ENCODE results near the gene TBX6.
"Not testable (repeated sequence)": the region's sequence is repeated elsewhere in the genome, so short reads cannot be mapped to it uniquely, and the experiment has no call there.

The TBX6 gene, protein sequence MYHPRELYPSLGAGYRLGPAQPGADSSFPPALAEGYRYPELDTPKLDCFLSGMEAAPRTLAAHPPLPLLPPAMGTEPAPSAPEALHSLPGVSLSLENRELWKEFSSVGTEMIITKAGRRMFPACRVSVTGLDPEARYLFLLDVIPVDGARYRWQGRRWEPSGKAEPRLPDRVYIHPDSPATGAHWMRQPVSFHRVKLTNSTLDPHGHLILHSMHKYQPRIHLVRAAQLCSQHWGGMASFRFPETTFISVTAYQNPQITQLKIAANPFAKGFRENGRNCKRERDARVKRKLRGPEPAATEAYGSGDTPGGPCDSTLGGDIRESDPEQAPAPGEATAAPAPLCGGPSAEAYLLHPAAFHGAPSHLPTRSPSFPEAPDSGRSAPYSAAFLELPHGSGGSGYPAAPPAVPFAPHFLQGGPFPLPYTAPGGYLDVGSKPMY

DNA sequence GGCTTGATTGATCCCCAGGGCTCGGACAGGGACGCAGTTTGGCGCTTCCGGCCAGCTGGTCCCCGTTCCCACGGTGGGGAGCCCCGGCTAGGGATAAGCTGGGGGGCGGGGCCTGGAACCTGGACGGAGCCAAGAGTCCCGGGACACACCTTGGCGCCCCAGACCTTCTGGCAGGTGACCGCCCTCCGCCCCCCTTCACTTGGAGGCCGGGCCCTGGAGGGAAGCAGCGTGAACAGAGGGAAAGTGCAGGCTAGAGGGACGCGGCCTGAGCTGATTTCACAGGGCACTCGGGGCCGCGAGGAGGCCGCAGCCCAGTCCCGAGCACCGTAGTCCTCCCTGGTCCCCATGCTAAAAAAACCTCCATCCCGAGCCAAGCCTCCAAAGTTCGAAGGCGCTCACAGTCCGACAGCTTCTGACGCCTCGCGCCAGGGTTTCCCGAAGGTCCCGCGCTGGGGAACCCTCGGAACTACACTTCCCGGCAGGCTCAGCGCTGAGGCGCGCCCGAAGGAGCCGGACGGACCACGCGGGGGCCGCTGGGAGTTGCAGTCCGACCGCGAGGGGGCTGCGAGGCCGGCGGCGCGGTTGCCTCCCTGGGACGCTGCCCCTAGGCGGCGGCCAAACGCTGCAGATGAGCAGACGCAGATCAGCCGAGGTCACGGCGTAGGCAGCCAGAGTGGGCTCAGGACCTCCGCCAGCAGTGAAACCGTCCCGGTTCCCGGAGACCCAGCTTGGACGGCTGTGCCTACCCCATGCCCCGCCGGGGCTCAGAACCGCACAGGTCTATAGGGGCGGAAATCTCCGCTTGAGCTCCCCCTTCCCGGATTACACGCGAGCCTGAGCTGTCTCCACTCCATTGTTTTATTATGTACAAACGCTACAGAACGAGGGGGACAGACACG lies at the start of gene TBX6:
Gene TBX6, minus strand, starts transcription at position 451 of the 899 bp plus-strand sequence. CDS start 731 bp downstream, outside the sequence.
- DNase-seq, result peak; percentile 68

DNA sequence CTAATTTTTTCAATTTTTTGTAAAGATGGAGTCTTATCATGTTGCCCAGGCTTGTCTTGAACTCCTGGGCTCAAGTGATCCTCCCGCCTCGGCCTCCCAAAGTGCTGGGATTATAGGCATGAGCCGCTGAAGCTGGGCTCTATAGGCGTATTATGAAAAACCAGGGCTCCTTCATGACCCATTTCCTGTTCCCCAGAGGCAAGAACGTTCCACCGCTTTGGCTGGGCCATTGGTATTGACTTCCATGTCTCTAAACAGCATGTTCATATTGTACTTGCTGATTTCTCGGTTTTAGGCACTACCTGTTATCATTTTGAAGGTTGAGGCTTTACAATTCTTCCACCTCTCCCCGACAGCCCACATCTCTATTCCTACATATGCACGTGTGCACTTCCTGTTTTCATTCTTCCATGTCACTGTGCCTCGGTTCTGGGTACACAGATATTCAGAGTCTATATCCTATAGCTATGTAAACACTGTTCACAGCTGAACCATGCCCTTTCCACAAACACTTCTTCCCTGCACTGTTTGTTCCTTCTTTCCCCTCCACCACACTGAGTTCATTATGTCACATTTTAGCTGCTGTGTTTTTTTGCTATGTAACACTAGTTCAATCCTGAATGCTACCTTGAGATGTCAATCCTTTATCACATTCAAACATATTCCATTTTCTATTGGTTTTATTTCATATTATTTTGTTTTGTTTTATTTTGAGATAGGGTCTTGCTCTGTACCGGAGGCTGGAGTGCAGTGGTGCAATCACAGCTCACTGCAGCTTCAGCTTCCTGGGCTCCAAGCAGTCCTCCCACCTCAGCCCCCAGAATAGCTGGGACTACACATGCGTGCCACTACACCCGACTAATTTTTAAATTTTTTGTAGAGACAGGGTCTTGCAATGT lies 48.1 kb upstream of the TBX6 start:
- peak; percentile 64 for DNase-seq

DNA sequence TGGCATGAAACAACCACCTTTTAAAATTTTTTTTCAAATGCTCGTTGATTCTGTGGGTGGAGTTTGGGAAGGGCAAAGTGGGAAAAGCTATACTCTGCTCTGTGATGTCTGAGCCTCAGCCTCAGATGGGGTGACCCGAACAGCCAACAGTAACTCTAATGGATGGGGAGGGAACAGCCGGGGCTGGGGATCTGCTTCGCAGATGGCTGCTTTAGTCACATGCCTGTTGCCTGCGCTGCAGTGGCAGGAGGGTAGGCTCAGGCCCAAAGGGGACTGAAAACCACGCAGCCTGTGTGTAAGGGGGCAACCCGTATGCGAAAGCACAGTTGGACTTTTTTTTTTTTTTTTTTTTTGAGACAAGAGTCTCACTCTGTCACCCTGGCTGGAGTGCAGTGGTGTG lies 46.2 kb upstream of the TBX6 start:
- DNase-seq, result no peak

DNA sequence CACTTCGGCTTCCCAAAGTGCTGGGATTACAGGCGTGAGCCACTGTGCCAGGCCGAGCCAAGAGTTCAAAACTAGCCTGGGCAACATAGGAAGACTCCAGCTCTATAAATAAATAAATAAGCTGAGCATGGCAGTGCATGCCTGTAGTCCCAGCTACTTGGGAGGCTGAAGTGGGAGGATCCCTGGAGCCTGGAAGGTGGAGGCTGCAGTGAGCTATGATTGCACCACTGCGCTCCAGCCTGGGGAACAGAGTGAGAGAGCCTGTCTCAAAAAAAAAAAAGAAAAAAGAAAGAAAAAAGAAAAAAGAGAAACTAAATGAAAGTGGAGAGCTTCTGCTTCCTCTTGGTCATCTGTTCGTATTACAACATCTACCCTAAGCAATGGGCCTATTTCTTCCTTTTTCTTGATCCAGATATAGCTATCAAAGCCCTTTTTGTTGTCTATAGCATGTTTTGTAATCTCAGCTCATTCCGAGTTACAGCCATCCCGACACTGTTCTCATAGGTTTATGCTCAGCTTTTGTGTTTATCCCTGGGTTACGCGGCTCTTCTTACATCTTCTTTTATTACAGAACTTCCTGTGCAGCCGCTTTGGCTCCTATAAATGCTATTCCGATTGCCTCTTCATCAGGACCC lies 45.4 kb upstream of the TBX6 start:
- DNase-seq, result no peak

DNA sequence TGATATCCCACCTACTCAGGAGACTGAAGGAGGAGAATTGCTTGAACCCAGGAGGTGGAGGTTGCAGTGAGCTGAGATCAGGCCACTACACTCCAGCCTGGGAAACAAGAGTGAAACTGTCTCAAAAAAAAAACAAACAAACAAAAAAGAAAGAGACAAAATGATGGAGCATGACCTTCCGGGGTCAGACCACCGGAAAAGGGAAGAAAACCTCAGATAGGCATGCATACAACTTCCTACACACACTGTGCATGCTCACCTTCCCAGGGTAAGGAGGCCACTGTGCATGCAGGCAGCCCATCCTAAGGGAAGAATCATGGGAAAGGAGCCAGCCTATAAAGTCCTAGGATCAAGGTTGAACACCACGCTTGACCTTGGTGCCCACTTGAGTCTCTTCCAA lies 40.9 kb upstream of the TBX6 start:
- DNase-seq, result no peak

DNA sequence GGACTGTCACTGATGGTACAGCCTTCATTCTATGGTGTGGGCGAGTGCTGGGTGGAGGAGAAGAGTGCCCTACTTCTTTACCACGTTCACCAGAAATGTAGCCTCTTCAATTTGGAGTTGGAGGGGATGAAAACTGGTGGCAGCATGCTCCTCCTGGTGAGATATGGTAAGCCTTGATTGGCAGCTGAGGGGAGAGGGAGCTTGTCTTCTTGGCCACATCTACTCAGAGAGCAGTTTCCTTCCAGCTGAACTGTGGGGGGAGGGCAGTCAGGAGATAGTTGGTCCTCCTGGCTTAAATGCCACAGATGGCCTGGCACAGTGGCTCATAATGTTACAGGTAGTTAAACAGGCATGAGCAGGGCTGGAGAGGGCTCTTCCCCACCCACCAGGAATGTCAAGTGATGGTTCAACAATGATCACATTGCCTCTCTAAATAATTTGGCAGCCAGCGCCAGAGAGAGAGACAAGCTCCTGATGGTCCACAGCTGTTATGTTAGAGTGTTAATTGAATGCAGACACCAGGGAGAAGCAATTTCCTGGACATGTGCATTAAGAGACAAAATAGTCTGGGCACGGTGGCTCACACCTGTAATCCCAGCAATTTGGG lies 40.2 kb upstream of the TBX6 start:
- DNase-seq, result peak; percentile 93

DNA sequence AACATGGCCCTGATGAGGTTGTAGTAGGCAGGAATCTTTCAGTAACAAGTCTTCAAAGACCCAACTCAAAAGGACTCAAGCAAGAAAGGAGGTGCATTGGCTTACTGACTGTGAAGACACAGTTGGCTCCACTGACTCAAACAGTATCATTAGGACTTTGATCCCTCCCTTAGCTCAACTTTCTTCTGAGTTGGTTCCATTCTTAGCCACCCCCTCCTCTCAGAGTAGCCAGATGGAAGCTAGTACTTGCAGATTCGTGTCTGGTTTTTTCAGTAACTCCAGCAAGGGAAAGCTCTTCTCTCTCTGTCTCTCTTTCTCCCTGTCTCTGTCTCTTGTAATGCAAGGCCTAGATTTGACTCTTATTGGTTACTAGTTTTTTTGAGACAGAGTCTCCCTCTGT lies 36.3 kb upstream of the TBX6 start:
- DNase-seq, result no peak

DNA sequence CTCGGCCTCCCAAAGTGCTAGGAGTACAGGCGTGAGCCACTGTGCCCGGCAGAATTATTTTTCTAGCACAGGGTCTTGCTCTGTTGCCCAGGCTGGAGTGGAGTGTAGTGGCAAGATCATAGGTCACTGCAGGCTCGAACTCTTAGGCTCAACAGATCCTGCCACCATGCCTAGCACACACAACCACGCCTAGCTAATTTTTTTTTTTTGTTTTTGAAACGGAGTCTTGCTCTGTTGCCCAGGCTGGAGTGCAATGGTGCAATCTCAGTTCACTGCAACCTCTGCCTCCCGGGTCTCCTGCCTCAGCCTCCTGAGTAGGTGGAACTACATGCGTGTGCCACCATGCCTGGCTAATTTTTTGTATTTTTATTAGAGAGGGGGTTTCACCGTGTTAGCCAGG lies 34.0 kb upstream of the TBX6 start:
- DNase-seq, result not testable (repeated sequence)

DNA sequence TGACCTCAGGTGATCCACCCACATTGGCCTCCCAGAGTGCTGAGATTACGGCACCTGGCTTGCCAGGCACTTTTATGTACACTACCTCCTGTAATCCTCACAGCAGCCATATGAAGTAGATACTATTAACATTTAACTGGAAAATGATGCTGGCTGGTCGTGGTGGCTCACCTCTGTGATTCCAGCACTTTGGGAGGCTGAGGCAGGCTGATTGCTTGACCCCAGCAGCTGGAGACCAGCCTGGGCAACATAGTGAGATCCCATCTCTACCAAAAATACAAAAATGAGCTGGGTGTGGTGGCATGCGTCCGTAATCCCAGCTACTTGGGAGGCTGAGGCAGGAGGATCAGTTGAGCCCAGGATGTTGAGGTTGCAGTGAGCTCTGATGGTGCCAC lies 33.3 kb upstream of the TBX6 start:
- no peak for DNase-seq

DNA sequence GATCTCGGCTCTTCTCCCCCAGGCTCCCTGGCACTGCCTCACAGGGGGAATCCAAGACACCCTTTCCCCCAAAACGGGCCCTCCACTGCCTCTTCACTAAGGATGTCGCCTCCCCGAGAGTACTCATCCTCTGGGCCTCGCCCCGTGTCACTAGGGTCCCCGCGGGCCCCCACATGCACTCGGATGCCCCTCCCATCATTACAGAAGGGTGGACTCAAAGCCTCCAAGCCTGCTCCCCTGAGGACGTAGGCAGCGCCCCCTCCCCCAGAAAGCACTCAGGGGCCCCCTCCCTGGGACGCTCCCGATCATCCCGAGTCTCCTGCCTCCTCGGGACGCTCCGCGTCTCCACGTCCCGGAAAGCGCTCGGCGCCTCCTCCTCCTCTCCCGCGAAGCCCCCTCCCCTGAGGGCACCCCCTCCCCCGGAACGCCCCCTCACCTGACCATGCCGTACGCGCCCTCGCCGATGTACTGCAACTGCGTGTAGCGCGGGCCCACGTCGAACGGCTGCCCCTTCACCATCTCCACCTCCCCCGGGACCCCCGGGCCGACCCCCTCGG lies 31.0 kb upstream of the TBX6 start:
- DNase-seq, result no peak

DNA sequence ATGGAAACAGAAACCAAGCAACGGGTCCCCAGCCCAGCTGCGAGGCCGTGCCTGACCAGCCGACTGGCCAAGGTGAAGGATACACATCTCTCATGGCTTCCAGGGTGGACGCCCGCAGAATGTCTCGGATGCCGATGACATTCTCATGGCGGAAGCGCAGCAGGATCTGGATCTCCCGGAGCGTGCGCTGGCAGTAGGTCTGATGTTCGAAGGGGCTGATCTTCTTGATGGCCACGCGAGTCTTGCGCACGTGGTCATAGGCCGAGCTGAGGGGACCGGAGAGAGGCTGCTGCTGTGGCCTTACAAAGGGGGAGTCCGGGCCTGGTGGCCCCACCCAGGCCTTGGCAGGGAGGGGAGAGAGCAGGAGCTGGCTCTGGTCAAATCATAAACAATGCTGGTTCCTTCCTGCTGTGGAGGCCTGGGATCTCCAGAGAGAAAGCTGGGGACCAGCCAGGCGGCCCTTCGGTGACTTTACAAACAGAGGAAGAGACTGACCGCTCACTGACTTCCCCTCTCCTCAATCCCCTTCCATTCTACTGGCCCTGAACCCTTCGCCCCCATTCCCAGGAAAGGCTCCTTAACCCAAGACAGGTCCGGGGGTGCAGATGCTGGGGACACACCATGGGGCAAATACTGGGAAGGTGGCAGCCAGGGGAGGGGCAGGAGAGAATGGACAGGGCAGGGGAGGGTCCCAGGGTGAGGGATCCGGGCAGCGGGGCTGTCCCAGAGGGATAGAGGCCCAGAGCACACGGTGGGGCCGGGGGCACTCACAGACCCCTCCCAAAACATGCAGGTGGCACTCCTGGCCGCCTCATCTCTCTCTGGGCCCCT lies 30.2 kb upstream of the TBX6 start:
- no peak for DNase-seq

DNA sequence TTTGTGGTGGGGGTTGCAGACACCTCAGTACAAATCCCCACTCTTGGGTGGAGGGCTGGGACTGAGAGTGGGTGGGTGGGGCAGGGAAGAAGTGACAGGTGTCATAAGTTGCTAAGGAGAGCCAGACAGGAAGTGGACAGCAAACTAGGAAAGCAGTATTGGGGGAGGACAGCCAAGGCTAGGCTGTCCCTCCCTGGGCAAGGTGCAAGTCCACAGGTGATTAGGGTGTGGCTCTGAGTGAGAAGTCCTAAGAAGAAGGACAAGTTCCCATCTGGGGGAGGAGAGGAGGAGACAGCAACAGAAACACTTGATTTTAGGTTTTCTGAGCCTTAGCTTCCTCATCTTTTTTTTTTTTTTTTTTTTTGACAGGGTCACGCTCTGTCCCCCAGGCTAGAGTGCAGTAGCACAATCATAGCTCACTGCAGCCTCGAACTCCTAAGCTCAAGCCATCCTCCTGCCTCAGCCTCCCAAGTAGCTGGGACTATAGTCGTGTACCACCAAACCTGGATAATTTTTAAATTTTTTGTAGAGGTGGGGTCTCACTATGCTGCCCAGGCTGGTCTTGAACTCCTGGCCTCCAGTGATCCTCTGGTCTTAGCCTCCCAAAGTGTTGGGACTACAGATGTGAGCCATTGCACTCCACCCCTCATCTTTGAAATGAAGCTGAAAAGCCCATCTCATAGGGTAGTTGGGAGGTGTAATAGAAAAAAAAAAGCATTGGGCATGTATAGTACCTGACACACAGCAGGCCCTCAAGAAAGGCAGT lies 28.8 kb upstream of the TBX6 start:
- no peak for DNase-seq

DNA sequence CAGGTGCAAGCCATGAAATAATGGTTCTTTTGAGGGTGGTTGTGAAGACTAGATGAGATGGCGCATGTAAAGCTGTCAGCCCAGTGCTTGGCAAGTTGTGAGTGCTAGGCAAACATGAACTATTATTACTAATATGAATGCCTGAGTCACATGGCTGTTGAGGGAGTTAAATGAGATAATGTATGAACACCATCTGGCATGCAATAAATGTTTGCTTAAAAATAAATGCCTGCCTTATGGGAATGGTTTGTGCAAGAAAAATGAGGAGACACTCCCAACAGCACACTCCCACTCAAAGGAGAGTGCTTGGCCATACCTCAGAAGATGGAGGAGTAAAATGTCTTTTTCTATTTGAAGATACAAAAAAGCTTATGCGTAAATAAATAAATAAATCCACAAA lies 27.7 kb upstream of the TBX6 start:
- DNase-seq, result no peak

DNA sequence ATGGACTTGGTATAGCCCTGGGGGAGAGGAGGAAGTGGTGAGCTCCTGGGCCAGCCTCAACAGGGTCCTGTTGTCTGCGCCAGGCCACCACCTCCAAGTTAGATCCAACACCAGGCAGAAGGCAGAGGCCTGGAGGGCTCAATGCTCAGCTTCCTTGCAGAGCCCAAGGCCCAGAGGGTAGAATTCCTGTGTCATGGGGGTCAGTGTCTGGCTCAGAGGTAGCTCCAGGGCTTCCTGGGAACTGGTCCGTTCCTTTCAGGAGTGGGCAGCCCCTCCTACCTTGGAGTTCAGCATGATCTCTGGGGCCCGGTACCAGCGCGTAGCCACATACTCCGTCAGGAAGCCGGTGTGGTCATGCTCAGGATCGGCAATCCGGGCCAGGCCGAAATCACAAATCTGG lies 26.0 kb upstream of the TBX6 start:
- DNase-seq, result no peak

DNA sequence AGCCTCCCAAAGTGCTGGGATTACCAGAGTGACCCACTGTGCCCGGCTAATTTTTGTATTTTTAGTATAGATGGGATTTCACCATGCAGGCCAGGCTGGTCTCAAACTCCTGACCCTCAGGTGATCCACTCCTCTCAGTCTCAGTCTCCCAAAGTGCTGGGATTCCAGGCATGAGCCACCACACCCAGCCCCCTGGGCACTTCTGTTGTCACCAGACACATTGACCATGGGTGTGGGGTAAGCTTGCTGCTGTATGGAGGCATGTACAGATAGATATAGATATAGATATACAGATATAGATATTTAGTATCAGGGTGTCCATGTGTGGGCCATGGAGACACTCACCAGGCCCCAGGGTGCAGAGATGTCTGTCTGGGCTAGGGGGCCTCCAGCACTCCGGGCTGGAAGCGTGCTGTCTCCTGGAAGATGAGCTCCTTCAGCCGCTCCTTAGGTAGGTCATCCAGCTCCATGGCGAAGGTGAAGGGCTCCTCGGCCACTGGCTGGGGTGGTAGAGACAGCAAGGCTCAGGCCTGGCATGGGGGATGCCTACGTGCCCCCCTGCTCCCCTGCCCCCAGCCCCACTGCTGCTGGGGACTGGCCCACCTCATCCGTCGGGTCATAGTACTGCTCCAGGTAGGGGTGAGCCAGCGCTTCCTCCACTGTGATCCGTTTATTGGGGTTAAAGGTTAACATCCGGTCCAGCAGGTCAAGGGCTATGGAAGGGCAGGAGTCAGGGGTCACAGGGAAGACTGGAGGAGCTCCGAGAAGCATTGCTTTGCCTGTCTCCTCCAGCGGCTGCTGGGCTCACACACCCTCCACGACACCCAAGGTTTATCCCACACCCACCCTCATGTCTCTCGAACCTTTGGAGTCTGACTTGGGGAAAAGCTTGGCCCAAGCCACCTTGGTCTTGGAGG lies 24.8 kb upstream of the TBX6 start:
- DNase-seq, result no peak

DNA sequence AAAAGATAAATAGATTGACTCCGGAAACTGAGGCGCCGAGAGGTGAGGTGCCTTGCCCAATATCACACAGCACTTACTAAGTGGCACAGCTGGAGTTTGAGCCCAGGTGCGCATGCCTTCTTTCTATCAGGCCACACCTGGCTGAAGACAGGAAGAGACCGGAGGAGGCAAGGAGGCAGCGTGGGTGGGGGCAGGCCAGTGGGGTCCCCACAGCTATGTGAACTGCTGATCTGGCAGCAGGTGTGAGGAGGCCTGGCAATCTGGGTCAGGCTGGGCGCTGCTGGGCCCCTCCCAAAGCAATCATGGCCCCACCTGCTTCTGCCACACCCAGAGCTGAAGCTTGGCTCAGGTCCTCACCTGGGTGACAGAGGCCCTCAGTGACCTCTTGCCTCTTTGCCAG lies 23.5 kb upstream of the TBX6 start:
- no peak for DNase-seq

DNA sequence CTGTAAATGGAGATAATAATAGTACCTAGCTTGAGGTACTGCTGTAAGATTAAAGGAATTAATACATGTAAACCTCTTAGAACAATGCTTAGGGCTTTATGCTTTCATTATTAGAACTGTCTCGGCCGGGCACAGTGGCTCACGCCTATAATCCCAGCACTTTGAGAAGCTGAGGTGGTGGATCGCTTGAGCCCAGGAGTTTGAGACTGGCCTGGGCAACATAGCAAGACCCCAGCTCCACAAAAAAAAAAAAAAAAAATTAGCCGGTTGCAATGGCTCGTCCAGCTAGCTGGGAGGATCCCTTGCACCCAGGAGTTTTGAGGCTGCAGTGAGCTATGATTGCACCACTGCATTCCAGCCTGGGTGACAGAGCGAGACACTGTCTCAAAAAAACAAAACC lies 23.1 kb upstream of the TBX6 start:
- not testable (repeated sequence) for DNase-seq

DNA sequence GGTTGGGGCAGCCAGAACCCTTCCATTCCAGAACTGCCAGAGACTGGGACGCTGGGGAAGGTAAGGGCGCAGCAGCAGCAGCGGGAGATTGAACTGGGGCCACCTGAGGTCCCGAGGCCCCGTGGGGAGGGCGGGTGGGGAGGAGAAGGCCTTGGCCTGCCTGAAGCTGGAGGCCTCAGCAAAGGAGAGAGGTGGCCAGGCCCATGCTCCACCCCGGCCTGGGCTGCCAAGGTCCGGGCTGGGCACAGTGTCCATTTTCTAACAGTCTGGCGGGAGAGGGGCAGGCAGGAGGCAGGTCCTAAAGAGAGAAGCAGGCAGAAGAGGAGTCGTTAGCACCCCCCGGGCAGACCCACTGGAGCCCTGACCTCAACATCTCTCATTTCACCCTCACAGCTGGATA lies 22.7 kb upstream of the TBX6 start:
- DNase-seq, result no peak
